ENCODE data around the gene LDHA.

DNA sequence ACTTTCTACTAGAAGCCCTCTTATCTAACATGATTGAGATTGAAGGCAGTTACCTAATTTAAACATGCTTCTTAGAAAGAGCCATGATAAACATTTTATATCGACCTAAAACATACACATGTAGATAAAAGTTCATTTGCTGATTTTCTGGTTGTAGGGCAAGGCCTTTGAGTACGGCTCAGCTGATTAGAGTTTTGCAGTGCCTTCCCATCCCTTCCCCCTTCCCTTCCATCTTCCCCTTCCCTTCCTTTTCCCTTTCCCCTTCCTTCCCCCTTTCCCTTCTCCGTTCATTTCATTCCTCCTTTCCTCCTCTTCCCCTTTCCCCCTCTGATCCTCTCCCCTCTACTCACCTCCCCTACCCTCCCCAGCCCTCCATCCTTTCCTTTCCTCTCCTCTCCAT, 22.1 kb downstream of the LDHA start:
- TF ChIP-seq POLR2A (IDR thresholded peaks at IDR 0.05; ENCODE audit: low read length) (no peak), GATA1 (IDR thresholded peaks at IDR 0.05; ENCODE audit: low read depth, low read length) (no peak)
